Esophagus muscularis mucosa (tissue), 4 donors: ENCODE data around the gene SNRPF. TPM values are rescaled to one million over a fixed set of nuclear protein-coding genes. Genes with fewer than 3 reads are reported as not detected.

Experiments used
- DNase-seq: peaks from one replicate; pipeline ENCODE4 v3.0.0-alpha.2; 2017; ENCODE audit errors: extremely low spot score
- H3K27ac ChIP-seq, 4 donors: fragments of 200-600 bp; sonication (generic); replicated peaks in 1 of 4; 1 replicate in 3 of 4; 2 replicates in 1 of 4; pipeline ENCODE4 v1.5.1; 2016 to 2019; ENCODE audit warnings: mild to moderate bottlenecking in 1 of 4
- H3K27me3 ChIP-seq, 4 donors: fragments of 200-600 bp; sonication (generic); one replicate each; pipeline versions ENCODE4 v1.5.1 to v1.6.0; 2016 to 2019
- H3K36me3 ChIP-seq, 4 donors: fragments of 200-600 bp; sonication (generic); one replicate each; pipeline ENCODE4 v1.5.1; 2016 to 2019
- H3K4me1 ChIP-seq, 4 donors: fragments of 200-600 bp; sonication (generic); one replicate each; pipeline ENCODE4 v1.5.1; 2016 to 2019
- H3K4me3 ChIP-seq, 4 donors: fragments of 200-600 bp; sonication (generic); 1 replicate in 2 of 4; 2 replicates in 2 of 4; pipeline ENCODE4 v1.5.1; 2016 to 2019; ENCODE audit warnings: mild to moderate bottlenecking in 4 of 4, moderate library complexity in 1 of 4
- H3K9me3 ChIP-seq, 4 donors: fragments of 200-600 bp; sonication (generic); 1 replicate in 3 of 4; 2 replicates in 1 of 4; pipeline ENCODE4 v1.5.1; 2016 to 2019
- CTCF ChIP-seq, 3 experiments: fragments of 200-600 bp in 2 of 3; fragments of 450-650 bp in 1 of 3; sonication (generic) in 2 of 3; IDR thresholded peaks; one replicate each; pipeline ENCODE4 v1.5.1; 2017 to 2019; ENCODE audit warnings: antibody characterized with exemption in 3 of 3, mild to moderate bottlenecking in 2 of 3, moderate library complexity in 1 of 3
- EP300 ChIP-seq: sonication (generic); formaldehyde crosslinking; IDR thresholded peaks from one replicate; pipeline ENCODE4 v1.6.1; 2017; ENCODE audit warnings: antibody characterized with exemption
- POLR2A ChIP-seq: fragments of 450-650 bp; IDR thresholded peaks from one replicate; pipeline ENCODE4 v1.6.1; 2017; ENCODE audit warnings: antibody characterized with exemption, moderate library complexity, mild to moderate bottlenecking, low read depth
- POLR2AphosphoS5 ChIP-seq, 2 donors: sonication (generic); formaldehyde crosslinking; IDR thresholded peaks; one replicate each; pipeline ENCODE4 v1.6.1; 2017; ENCODE audit warnings: antibody characterized with exemption in 2 of 2
- WGBS: methylation state at CpG from one replicate; pipeline ENCODE4 v1.1.5; 2018; 5-methylcytosine and 5-hydroxymethylcytosine counted together
- intact Hi-C: fragments of 100-400 bp; cut with DNase I; formaldehyde crosslinking; loops from one replicate; pipeline ENCODE4 v1.15.1; 2023
- total RNA-seq, 4 donors: library from RNA; depleted of rRNA; stranded (reverse); fragments of >200 nt; gene quantifications; one replicate each; pipeline versions ENCODE4 v1.1.0 to v1.2.1, GENCODE V29; 2016

The SNRPF gene
- total RNA-seq, 4 donors from 2014 or later: 5.6 to 9.6 (median 6.4) TPM

GRCh38 chr12:95881331-95881955 lies 22.7 kb downstream of the SNRPF start:
- no peak overlapping the region for H3K4me3 ChIP-seq
- no peak overlapping the region for H3K27ac ChIP-seq
- H3K9me3 ChIP-seq: peaks cover 0 to 7% (median 0%) of the 10 kb centered on the region in 4 donors
- no peak for DNase-seq
- 50% methylated on average over 3 of the region's 3 CpGs for WGBS
- TF ChIP-seq POLR2A: no peak
- no peak for TF ChIP-seq CTCF (IDR thresholded peaks at IDR 0.05)
- no peak for TF ChIP-seq EP300
- TF ChIP-seq POLR2AphosphoS5 (IDR thresholded peaks at IDR 0.05): no peak
- H3K4me1 ChIP-seq: no peaks in the 10 kb centered on the region
- no peaks in the 10 kb centered on the region for H3K27me3 ChIP-seq
- intact Hi-C loops: no loop called here
- H3K36me3 ChIP-seq: no peaks in the 10 kb centered on the region

GRCh38 chr12:95882080-95882479 lies 23.3 kb downstream of the SNRPF start:
- intact Hi-C loops: no loop called here
- no peak overlapping the region for H3K4me3 ChIP-seq

GRCh38 chr12:95882873-95883272 lies 24.1 kb downstream of the SNRPF start:
- WGBS: 90% methylated on average over 4 of the region's 4 CpGs
- intact Hi-C loops: no loop called here
- no peak for DNase-seq
- Histone ChIP-seq H3K36me3 (no peaks in the 10 kb centered on the region), H3K4me1 (no peaks in the 10 kb centered on the region), H3K9me3 (peaks cover 0 to 7% (median 0%) of the 10 kb centered on the region in 4 donors), H3K27ac (no peak overlapping the region), H3K4me3 (no peak overlapping the region), H3K27me3 (no peaks in the 10 kb centered on the region)
- TF ChIP-seq POLR2AphosphoS5 (IDR thresholded peaks at IDR 0.05): no peak
- no peak for TF ChIP-seq EP300
- no peak for TF ChIP-seq POLR2A
- TF ChIP-seq CTCF (IDR thresholded peaks at IDR 0.05): no peak

More at GRCh38 chr12:95882080-95882479, 23.3 kb downstream of the SNRPF start:
- H3K27ac ChIP-seq: no peak overlapping the region
- no peaks in the 10 kb centered on the region for H3K27me3 ChIP-seq
- TF ChIP-seq EP300 (no peak), POLR2A (no peak), CTCF (IDR thresholded peaks at IDR 0.05) (no peak), POLR2AphosphoS5 (IDR thresholded peaks at IDR 0.05) (no peak)
- peaks cover 0 to 7% (median 0%) of the 10 kb centered on the region in 4 donors for H3K9me3 ChIP-seq
- no peaks in the 10 kb centered on the region for H3K36me3 ChIP-seq
- no peak for DNase-seq
- no peaks in the 10 kb centered on the region for H3K4me1 ChIP-seq
- 30% methylated on average over 1 of the region's 1 CpG for WGBS

- intact Hi-C loops: no loop called here
- Histone ChIP-seq H3K4me1 (no peaks in the 10 kb centered on the region), H3K27ac (no peak overlapping the region), H3K4me3 (no peak overlapping the region), H3K36me3 (no peaks in the 10 kb centered on the region), H3K9me3 (peaks cover 0 to 7% (median 0%) of the 10 kb centered on the region in 4 donors), H3K27me3 (peaks cover 0 to 2% (median 0%) of the 10 kb centered on the region in 4 donors)
- DNase-seq: no peak
- 62% methylated on average over 3 of the region's 3 CpGs for WGBS
- no peak for TF ChIP-seq CTCF (IDR thresholded peaks at IDR 0.05)
Measured at GRCh38 chr12:95884998-95885397, 26.2 kb downstream of the SNRPF start.

GRCh38 chr12:95887311-95887710 lies 28.6 kb downstream of the SNRPF start:
- TF ChIP-seq CTCF (IDR thresholded peaks at IDR 0.05) (no peak), POLR2AphosphoS5 (IDR thresholded peaks at IDR 0.05) (no peak), EP300 (no peak), POLR2A (no peak)
- no peak overlapping the region for H3K4me3 ChIP-seq
- H3K4me1 ChIP-seq: no peaks in the 10 kb centered on the region
- no peak overlapping the region for H3K27ac ChIP-seq
- H3K36me3 ChIP-seq: no peaks in the 10 kb centered on the region
- WGBS: 77% methylated on average over 5 of the region's 5 CpGs
- H3K27me3 ChIP-seq: peaks cover 0 to 7% (median 0%) of the 10 kb centered on the region in 4 donors
- H3K9me3 ChIP-seq: peaks cover 0 to 7% (median 0%) of the 10 kb centered on the region in 4 donors
- no peak for DNase-seq
- intact Hi-C loops: no loop called here
